Stimulated activated CD4-positive, alpha-beta T cell treated with anti-CD3 and anti-CD28 coated beads, Interleukin-1b, Interleukin-23, amount 100 ng/mL, for 48 hours (primary cell): Measurements from ENCODE around the gene CEP135.
"Not testable (repeated sequence)": the region's sequence is repeated elsewhere in the genome, so short reads cannot be mapped to it uniquely, and the experiment has no call there.

Experiments used
- DNase-seq: peaks from one replicate; pipeline ENCODE4 v3.0.0-alpha.2; 2020

Gene CEP135

DNA sequence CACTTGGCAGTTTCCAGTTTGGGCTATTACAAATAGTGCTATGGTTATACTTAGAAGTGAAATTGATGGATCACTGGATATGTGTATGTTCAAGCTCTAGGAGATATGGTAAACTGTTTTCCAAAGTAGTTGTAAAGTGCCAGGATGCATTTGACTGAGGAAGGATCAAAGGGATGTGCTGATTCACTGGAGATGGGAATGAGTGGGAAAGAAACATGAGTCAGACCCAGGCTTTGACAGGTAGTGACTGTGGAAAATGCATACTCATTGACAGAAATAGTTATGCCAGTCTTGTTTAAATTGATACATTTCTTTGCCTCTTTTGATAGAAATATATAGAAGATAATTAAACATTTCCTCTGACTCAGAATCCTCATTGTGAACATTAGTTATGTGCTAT, 77.9 kb downstream of the CEP135 start:
- no peak for DNase-seq

DNA sequence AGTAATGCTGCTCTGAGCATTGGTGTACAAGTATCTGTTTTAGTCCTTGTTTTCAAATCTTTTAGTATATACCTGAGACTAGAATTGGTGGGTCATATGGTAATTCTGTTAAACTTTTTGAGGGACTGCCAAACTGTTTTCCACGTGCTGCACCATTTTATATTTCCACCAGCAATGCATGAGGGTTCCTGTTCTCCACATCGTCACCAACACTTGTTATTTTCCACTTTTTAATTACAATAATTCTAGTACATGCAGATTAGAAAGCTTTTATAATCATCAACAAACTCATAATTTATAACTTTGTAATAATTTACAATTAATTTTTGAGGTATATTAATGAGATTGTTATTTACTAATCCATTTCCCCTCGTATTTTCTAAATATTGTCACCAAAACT, 79.4 kb downstream of the CEP135 start:
- DNase-seq, result no peak

DNA sequence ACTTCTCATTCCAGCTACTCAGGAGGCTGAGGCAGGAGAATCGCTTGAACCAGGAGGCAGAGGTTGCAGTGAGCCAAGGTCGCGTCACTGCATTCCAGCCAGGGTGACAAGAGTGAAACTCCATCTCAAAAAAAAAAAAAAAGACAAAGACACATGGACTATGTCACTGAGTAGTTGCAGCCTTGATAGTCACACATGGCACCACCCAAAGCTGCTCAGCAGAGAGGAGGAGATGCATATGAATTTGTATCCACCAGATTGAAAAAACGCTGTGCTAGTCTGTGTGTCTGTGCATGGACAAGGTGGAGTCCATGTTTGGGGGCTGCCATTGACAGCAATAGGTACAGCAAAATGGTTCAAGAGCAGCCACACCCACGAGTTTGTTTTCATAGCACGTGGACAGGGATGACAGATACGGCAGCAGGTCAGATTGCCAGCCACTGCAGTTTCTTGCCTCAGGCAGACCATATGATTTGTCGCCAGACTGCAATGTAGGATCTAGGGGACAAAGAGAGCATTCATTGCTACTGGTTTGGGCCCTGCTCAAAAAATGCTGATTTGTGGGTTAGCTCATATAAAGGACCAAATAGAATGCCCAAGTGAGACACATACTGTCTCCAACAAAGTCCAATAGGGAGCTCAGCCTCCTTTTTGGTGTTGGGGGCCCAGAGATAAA, 89.9 kb downstream of the CEP135 start:
- no peak for DNase-seq

DNA sequence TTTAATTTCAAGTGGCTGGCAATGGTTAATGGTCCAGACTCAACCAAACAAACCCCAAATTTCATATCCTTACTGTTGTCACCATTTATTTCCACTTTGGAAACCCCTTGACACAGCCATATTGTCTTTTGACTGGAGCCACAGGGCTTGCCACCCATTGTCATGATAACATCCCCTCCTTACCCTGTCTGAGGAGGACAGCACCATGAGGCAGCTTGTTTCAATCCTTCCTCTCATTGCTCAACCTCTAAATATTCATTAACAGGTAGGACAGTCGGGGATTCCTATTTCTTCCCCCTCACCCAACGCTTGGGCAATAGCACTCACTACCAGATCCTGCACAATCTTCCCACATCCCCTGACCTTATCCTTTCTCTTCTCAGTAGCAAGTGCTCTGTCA, 92.1 kb downstream of the CEP135 start:
- DNase-seq, result no peak

DNA sequence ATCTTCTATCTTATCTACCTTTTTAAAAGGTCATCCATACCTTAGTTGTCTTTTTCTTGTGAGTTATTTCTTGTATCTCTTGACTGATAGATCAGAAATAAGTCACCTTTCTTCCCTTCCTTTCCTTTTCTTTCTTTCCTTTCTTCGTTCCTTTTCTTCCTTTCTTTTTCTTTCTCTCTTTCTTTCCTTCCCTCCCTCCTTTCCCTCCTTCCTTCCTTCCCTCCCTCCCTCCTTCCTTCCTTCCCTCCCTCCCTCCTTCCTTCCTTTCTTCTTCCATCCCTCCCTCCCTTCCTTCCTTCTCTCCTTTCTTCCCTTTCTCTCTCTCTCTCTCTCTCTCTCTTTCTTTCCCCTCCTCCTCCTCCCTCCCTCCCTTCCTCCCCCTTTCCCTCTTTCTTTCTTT, 93.5 kb downstream of the CEP135 start:
- DNase-seq, result no peak

DNA sequence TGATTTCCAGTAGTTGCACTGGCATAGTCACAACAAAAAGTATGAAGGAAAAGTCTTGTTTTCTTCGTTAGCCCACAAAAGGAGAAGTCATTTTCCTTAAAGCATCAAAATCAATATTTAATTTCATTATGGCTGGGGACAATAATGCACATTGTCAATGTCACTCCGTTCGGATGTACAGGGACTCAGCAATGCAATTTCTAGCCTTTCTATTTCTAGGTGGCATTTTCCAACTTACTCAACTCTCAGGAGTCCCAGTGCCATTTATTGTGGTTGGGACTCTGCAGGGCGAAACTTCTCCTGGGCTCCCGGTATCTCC, 99.6 kb downstream of the CEP135 start:
- no peak for DNase-seq

DNA sequence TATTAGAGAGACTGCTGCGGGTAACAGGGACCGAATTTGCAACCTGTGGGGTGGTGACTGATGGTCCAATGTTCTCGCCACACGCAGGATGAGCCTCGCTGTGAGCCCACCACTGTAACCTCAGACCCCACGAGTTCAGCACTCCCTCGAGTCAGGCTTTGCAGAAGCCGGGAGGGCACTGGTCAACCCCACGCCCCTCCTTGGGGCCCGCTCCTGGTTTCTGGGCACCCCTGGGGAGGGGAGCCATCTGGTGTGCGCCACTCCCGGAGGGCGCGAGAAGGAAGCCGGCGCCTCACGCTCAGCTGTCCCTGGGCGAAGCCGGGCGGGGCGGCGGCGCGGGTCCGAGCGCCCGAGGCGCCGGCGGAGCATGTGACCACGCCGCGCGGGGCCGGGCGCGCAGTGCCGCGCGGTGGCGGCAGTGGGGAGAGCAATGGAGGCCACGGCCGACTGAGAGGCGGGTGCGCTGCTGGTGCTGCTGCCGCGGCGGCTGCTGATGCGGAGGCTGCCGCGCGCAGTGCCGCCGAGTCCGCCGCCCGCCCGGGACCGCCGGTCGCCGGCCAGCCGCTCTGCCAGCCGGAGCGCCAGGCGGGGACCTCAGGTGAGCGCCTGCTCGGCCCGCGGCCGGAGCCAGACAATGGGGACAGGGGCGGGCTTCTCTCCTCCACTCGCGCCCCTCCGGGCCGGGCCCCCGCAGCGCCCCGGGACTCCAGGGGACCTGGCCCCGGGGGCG, 100.1 kb downstream of the CEP135 start:
- peak; percentile 54 for DNase-seq

DNA sequence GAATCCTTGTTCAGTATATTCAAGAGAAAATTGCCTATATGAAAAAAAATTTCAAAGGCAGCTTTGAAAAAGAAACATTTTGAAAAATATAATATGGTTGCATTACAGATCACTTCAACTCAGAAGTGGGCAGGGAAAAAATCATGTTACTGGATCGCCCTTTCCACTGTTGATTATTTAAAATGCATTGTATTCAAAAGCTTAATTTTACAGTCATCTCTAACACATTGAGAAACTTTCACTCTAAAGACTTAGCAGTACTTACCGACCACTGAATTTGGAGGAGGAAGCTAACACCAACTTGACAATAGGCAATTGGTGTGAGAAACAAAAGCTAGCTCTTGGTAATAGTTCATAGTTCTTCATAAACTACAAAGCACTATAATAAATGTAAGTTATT, 101.9 kb downstream of the CEP135 start:
- DNase-seq, result no peak

DNA sequence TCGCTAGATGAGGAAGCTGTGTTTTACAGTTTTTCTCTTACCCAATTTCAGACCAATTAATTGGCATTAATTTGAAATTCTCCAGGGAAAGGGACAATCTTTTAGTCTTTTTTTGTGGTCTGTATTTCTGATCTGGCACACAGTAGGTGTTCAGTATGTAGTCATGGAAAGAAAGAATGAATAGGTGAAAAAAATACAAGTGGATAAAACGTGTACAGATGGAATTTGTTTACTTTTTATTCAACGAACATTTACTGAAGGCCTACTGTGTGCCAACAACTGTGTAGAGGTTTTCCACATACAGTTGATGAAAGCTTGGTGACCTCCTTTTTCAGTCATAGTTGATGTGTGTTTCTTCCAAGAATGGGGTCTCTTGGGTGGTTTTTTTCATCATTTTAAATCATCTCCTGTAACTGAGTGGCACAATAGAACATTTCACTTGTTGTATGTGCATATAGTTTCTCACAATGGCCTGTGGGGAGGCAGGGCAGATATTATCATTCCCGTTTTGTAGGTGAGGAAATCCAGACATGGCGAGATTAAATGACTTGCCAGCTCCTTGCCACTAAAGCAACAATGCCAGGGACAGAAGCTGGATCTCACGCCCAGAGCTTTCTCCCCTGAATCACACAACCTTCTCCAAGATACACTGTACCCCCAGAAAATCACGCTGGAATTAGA, 102.4 kb downstream of the CEP135 start:
- no peak for DNase-seq

DNA sequence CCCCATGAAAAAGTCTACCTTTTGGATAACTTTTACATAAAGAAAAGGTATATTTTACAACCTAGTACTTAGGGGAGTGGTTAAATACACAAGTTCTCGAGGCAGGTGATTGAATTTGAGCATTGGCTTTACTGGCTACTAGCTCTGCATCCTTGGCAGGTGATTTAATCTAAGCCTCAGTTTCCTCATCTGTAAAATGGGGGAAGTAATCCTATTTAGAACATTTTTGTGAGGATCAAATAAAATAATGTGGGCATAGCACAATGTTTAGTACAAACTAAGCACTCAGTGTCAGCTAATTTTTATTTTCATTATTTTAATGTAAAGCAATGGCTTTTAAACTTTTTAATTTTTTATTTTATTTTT, 102.9 kb downstream of the CEP135 start:
- no peak for DNase-seq

DNA sequence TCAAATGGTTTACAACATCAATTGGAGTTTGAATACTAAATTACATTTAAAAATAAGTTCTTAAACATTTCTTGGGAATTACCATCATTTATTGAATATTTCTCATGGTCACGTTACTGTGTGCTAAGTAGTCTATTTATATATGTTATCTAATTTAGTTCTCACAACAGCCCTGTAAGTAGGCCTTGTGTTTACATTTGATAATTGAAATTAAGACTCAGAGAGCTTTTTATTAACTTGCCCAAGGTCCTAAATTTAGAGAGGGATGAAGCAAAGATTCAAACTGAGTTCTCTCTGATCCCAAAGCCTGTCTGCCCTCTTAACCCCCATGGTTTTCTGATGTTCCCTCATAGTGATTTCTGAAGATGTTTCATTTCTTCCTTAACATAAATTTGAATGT, 103.7 kb downstream of the CEP135 start:
- DNase-seq, result no peak

DNA sequence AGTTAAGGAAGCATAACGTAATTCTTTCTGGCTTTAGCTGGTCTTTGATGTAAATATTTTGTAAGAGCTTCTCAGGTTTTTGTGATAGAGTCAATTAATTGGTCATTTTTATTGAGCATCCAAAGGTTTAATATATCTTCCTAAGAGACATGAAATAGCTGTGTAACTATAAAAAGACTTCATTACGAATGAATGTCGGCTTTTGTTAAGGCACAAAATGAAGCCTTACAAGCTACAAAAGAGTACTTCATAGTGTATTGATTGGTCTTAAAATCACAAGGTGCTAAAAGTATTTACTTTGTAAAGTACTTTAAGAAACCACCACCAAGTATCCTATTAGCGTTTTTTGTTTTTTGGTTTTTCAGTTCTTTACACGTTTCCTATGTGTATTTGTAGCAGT, 104.2 kb downstream of the CEP135 start:
- no peak for DNase-seq

DNA sequence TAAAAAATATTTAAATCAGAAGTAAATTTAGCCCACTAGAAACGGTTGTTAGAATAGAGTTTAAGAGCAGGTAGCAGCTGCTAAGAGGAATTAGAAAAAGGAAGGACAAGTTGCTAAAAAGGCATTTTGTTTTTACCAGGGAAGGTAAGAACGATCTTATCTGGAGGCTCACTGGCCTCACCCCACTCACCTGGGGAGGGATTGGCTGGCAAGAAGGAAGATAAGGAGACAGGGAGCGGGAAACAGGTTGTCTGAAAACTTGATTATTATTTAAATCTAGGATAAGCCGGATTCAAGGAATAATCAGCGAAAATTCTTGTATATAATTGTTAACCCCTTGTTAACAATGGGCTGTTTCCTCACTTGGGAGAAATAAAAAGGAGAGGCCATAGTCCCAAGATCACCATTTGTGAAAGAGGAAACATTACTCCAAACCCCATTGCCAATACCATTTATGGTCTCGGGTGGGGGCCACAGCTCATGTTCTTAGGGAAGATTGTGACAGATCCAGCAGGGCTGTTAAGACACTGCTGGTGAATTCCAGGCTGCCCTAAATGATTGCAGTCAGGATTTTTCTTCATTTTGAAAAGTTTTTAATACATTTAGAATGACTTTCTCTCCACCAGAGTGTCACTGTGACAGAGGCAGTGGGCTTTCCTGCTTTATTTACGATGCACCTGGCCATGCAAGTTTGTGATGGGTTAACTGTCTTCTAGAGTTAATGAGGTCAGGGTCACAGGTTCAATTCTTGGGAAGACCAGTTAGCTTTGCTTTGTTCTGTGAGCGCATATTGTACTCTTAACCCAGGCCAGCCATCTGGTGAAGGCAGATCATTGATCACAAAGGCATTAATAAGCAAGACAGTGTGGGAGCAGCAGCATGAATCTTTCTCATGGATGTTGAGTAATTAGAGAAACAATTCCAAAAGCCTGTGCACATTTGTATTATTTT, 106.6 kb downstream of the CEP135 start:
- no peak for DNase-seq

DNA sequence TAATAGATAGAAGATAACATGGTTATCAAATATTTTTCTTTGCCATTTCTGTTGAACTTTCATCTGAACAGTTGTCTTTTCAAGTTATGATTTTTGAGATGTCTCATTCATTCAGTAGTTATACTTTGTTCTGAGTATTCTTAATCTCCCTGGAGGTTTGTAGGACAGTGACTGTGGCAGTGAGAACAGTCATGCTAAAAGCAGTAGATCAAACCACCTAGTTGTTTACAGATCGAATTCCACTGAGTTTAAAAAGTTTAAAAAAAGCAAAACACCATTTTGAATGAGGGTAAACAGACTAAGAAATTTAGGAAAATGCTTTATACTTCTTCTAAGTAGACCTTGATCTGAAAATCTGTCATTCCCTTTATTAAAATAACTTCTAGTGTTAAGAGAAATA, 107.2 kb downstream of the CEP135 start:
- no peak for DNase-seq

DNA sequence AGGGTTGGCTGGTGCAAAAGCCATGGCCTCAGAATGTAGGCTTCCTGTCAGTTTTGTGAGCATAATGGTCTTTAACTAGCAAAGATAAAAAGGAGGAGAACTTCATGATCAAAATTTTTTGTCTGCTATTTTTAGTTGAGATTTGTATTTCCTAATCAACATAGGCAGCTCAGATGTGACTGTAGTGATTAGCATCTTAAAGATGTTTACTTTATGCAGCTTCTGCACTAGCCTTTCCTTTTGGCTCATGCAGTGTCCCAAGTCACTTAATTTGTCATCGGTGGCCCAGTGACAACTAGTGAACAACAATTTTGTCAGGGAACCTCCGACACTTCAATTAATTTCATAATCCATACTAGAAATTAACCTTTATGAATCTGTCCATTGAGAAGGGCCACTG, 109.8 kb downstream of the CEP135 start:
- DNase-seq, result no peak

DNA sequence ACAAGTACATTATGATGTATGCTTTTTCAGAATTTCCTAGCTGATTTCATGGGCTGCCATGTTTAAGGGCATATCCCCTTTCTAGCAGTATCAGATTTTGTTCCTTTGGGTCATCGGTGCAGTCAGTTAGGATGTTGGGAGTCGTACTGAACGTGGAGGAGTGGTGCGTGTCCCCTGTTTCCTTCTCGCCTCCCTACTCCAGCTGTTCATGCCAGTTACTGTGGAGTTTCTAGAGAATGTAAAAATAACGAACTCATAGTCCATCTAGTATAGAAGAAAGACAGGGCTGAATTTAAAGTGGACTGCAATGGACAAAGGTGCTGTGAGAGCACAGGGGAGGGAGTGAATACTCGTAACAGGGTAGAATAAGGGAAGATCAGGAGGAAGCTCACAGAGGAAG, 111.3 kb downstream of the CEP135 start:
- no peak for DNase-seq

DNA sequence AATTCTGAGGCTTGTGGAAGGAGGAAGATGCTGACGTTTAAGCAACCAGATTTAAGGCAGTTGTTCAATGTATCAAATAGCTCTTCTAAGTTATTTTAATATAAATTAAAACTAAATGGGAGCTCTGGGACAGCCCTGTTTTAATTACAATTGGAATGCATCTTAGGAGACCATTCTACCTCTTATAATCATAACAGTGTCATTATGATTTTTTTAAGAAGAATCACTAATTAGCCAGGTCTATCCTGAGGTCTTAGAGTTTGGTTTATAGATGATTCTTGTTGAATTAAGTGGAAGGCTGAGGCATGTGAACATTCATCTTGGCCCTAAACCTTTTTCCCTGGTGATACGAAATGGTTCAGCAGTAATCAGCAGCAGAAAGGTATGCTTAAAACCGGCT, 113.4 kb downstream of the CEP135 start:
- DNase-seq, result no peak

DNA sequence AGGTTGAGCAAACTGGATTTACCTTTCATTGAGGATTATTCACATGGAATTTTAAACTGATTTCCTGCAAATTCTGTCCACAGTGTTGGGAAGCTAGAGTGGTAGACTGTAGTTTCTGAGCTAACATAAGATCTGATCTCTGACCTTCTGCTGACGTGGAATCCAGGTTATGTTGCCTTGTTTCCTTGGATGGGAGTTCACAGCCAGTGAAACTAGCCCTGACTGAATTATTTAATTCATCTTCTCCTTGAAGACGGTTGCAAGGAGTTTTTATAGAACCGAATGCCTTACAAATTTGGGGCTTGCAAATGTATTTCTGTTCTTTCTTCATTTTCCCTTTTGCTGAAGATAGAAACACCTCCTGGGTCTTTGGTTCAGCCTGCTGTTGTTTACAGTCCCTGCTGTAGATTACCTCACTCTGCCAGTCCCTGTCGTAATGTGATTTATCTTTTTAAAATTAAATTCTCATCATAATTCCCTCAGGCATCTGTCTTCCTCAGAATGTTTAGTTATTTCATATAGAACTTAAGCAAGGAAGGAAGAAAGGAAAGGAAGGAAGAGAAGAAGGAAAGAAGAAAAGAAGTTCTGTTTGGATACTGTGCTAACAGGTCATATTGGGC, 113.9 kb downstream of the CEP135 start:
- no peak for DNase-seq

DNA sequence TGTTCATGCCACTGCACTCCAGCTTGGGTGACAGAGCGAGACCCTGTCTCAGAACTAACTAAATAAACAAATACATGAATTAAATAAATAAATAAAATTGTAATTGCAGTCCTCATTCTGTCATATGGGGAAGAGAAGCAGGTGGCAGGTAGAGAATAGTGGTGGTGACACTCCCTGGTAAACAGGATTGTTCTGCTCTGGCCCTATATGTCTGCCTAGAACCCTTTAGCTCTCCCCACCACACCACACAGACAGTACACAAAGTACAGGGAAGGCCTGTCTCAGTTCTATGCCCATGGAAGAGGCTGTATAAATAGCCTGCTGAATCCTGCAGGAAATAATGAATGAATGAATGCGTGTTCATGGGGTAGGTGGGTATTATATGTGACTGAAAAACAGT, 117.7 kb downstream of the CEP135 start:
- no peak for DNase-seq

DNA sequence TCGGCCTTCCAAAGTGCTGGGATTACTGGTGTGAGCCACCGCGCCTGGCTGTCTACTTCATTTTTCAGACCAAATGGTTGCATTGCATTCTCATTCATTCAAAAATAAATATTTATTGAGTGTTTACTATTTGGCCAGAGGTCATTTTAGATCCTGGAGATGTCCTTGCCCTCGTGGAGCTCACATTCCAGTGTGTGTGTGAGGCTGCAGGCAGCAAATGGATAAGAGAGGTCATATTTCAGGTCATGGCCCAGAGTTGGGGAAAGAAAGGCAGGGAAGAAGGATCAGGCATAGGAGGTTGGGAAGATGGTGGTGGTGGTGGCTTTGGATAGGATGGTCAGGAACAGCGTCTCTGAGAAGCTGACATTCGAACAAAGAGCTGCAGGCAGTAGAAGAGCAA, 119.1 kb downstream of the CEP135 start:
- no peak for DNase-seq

DNA sequence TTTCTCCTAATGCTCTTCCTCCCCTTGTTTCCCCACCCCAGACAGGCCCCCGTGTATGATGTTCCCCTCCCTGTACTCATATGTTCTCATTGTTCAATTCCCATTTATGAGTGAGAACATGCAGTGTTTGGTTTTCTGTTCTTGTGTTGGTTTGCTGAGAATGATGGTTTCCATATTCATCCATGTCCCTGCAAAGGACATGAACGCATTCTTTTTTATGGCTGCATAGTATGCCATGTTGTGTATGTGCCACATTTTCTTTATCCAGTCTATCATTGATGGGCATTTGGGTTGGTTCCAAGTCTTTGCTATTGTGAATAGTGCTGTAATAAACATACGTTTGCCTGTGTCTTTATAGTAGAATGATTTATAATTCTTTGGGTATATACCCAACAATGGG, 124.0 kb downstream of the CEP135 start:
- not testable (repeated sequence) for DNase-seq

DNA sequence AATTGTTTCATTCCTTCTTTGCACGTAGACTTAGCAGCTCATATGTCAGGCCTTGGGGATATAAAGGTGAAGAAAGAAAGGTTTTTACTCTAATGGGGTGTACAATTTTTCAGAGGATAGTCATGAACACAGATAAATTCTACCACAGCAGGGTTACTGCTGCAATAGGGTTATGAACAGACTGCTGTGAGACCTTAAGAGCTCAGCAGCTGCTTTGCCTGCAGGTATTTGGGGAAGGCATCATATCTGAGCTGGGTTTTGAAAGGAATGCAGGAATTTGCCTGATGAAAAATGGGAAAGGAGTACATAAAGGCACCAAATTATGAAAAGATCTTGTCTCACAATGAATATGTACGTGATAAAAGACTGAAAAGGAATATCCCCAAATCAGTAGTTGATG, 128.9 kb downstream of the CEP135 start:
- DNase-seq, result no peak

DNA sequence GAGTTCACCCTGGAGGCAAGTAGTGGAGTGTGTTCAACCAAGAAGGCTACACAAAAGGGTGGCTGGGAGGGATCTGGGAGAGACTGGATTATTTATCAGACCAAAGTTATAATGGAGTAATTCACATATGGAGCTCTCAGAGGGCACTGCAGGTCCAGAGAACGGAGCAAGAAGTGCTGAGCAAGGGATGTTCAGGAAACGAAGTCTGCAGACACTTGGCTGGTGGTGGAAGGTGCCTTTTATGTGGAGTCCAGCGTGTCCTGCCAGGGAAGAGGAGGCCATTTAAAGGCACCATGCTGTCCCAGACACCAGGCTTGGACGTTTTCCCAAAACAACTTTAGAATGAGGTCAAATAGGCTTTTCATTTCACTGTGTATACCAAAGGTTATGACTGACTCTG, 130.1 kb downstream of the CEP135 start:
- DNase-seq, result no peak
